Measurements from ENCODE around the gene HLA-B.
"Not testable (repeated sequence)": the region's sequence is repeated elsewhere in the genome, so short reads cannot be mapped to it uniquely, and the experiment has no call there.

The HLA-B gene

DNA sequence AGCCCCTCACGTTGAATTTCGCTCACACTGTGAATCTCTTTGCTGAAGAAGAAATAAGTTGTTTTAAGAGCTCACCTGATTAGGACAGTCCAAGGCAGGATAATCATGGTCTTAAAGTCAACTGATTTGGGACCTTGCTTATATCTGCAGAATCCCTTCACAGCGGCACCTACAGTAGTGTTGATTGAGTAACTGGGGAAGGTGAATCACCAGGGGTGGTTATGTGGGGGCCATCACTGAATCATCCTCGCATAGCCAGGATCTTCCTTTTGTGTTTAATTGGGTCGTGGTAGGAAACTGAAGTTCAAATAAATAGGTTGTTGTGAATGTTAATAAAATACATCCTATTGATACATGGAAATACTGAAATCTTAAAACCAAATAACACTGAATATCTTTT lies 26.2 kb upstream of the HLA-B start:
- DNase-seq (ENCODE audit: low read depth in 3 of 3) = no peak

DNA sequence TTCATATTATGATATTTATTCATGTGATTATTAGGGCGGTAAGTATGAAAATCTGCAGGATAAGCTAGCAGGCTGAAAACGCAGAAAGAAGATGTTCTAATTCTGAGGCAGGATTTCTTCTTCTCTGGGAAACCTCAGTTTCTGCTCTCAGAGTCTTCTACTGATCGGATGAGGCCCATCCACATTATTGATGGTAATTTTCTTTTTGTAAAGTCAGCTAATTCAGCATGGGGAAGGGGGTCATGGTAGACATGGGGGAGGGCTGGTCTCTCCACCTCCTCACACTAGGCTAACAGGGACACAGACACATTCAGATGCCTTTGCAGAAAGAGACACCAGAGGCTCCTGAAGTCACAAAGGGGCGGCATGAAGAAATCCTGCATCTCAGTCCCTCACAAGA lies 24.7 kb upstream of the HLA-B start:
- no peak for DNase-seq (ENCODE audit: low read depth in 3 of 3)

DNA sequence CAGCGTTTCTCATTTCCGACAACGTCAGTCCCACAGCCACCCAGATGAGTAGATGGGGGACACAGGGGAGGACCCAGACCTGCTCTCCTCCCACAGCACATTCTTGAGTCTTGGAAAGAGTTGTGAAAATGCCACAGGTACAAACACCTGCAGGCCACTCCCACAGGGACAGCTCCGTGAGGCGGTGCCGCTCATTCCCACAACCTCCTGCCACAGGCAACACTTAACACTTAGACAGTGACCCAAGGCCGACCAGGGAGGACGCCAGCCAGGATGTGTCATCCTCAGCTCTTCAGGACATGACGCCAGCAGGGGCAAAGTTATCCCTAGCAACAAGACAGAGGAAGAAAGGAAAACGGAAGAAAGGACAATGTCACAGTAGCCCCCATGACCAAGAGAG lies 22.9 kb upstream of the HLA-B start:
- DNase-seq (ENCODE audit: low read depth in 3 of 3) = no peak

DNA sequence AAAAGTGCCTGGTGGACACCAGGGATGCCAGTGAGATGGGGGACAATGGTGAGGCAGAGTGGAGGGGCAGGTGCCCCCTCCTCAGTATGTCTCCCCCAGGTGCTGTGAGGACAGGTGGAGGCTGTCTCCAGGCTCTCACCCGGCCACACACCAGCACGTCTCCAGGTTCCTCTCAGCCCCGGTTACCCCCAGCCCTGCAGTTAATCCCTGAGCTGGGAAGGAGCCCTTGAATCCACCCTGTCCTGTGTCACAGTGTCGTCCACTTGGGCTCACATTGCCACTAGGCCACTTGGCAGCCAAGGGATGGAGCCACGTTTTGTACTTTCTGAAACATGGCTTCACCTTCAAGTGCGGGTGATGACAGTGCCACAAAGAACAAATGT lies 21.7 kb upstream of the HLA-B start:
- DNase-seq (ENCODE audit: low read depth in 3 of 3) = no peak

DNA sequence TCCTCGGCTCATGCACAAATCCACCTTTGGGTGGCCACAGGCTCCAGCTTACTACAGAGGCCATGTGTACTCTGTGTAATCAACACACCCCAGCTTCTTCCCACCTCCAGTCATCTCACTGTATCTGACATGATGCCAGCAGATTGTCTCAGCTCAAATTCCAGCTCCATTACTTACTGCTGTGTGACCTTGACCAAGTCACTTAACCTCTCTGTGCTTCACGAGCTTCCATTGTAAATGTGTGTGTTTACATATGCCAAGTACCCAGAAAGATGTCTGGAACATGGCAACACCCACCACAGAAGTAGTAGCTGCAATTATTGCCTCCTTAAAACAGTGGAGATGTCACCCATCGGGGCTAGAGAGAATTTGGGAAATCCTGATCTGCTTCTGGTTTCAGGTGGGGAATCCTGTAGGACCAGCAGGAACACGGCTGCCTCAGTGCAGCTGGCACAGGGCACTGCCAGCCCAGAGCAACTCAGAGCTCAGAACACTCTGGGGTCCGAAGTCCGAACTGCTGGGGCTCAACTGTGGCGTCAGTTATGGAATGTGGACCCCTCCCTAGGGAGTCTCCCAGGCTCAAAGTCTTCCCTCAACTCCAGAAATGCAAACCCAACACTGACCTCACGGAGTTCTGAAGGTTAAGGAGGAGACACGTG lies 21.2 kb upstream of the HLA-B start:
- DNase-seq (ENCODE audit: low read depth in 3 of 3) = no peak

DNA sequence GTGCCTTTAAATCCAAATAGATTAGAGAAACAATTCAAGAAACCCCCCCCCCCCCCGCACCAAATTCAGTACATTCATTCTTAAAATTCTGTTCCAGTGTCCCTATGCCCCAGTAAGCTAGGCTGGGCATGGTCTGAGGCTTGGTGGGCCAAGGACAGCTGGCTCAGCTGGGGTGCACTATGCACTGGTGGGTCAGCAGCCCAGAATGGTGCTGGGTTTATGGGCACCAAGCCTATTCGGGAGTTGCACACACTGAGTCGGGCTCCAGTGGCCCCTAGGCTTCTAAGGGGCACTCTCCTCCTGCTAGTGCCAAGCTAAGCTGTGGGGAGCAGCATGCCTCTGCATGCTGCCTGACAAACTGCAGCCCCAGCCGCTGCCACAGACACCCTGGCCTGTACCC lies 20.1 kb upstream of the HLA-B start:
- DNase-seq (ENCODE audit: low read depth in 3 of 3) = no peak

DNA sequence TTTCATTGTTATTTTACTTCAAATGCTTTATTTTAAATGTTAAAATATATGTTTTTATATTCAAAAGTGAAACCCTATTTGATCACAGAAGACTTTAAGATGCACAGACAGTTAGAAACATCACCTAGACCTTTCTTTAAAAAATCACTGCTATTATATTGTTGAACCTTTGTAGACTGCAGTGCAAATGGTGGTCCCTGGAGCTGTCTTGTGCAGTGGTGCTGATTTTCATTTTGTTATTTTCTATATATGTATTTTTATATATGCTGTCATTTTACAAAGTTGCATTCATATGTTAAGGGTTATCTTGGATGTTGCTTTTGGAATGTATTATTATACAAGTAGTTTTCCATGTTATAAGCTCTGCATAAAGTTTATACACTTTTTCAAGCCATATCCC lies 18.7 kb upstream of the HLA-B start:
- no peak for DNase-seq (ENCODE audit: low read depth in 3 of 3)

DNA sequence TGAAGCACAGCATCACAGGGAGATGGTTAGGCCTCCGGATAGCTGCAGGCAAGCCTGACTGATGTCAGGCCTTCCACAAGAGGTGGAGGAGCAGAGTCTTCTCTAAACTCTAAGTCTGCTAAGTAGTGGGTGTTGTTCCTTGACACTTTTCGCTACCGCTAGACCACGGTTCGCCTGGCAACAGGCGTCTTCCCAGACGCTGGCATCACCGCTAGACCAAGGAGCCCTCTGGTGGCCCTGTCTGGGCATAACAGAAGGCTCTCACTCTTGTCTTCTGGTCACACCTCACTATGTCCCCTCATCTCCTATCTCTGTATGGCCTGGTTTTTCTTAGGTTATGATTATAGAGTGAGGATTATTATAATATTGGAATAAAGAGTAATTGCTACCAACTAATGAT lies 17.1 kb upstream of the HLA-B start:
- DNase-seq (ENCODE audit: low read depth in 3 of 3) = not testable (repeated sequence)

DNA sequence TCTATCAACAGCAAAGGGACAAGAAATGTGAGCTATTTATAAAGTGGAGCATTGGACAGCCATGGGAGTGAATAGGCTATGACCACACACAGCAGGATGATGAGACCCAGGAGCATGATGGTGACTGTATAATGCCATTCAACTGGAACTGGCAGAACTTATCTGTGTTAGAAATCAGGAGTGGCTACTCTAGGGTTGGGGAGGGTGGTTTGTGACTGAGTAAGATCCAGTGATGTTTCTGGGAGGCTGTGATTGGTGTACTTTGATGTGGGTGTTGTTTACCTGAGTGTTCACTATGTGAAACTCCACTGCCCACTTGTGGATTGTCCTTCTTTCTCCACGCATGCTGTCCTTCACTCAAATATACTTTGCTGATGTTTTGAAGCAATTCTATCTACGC lies 11.5 kb upstream of the HLA-B start:
- no peak for DNase-seq (ENCODE audit: low read depth in 3 of 3)

DNA sequence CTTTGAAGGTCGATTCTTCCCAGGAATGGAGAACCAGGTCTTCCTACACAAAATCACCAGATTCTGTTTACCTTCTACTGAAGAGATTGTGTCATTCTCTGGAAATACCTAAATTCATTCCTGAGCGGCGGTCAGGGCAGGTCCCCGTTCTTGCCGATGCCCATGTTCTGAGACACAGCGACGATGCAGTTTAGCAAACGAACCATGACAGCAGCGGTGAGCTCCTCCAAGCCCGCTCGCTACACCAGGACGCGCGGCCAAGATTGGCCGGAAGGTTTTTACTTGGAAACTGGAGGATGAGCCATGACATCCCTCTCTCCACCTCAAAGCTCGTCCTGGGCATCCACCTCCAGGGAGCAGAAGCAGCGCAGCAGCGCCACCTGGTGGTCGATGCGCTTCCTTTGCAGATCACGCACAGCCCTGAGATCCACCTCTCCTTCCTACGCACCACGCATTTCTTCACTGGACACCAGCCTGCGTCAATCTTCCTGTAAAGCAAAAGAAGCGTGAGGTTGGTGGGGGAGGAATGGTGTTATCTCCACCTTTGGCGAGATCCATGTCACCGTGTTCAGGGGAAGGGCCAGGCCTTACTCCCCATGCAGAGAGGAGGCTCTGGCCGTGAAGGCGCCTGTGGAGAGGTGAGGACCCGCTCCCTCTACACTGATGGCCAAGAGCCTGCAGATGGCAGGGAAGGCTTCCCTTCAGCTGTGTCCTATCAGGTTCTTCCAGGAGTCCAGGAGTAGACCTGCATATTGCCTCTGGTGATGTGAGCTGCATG lies 9.9 kb upstream of the HLA-B start:
- DNase-seq (ENCODE audit: low read depth in 3 of 3) = peak; percentile 74 to 92 (median 78)

DNA sequence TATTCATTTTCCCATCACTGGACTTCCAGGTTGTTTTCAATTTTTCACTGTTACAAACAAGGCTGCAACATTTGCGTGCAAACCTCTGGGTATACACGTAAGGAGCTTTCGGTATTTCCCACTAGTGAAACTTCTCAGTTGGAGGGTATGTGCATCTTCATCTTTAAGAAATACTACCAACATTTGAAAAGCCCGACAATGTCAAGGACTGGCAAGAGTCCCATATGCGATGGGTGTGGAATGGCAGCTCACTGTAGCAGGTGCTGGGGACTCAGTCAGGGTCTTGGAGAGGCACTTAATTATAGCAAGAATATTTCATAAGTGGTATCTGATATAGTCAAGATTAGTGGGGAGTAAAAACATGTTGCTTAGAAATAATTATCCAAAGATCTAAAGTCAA lies 8.9 kb upstream of the HLA-B start:
- DNase-seq (ENCODE audit: low read depth in 3 of 3) = no peak

DNA sequence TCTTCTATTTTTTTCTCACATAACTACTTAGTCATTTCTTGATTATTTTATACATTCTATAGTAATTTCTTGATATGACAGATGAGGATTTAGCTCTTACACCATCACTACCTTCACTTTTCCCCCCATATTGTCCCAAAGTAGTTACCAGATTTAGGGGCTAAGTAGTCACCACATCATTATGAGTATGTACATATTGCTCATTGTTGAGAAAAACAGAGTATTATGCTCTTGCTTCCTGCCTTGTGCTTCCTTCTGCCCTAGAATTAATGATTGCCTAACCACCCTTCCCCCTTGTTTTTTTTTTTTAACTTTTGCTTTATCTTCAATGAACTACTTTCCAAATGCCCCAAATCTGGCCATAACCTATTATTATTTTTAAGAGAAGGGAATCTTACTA lies 6.8 kb upstream of the HLA-B start:
- no peak for DNase-seq (ENCODE audit: low read depth in 3 of 3)

DNA sequence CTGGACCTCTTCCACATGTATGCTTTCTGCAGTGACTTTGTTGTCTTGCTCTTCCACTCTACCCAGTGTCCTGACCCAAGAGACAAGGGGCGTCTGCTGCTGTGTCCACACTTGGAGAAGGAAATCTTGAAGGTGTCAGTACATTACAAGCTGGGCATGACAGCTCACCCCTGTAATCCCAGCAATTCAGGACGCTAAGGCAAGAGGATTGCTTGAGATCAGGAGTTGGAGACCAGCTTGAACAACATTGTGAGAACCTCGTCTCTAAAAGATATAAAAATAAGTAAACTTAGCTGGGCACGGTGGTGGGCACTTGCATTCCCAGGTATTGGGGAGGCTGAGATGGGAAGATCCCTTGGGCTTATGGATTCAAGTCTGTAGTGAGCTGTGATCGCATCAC lies 5.8 kb upstream of the HLA-B start:
- no peak for DNase-seq (ENCODE audit: low read depth in 3 of 3)

DNA sequence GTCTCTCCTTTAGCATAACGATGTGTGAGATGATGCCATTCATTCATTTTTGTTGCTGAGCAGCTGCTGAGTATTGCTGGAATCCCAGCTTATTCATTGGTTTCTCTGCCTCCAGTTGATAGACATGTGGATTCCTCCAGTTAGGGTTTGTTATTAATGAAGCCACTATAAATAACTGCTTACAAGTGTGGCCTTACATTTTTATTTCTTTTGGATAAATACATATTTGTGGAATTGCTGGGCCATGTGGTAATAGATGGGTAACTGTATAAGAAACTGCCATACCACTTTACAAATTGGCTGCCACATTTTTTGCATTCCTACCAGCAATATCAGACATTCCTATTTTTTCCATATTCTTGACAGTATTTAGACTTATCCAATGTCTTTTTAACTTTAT lies 2.6 kb upstream of the HLA-B start:
- DNase-seq (ENCODE audit: low read depth in 3 of 3) = no peak

DNA sequence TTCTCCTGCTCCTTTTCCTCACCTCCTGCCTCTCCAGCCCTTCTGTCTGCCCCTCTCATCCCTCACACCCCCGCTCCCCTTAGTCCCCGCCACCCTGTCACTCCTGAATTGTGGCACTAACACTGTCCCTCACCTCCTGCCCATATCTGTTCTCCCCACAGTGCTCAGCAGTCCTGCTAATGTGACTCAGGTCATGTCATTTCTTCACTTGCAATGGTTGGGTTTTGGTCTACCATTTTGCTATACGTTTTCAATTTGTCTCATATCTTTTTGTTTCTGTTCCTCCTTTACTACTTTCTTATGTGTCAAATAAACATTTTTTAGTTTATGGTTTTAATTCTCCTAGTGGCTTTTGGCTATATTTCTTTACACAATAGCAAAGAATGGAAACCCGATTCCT lies 1.3 kb upstream of the HLA-B start:
- DNase-seq (ENCODE audit: low read depth in 3 of 3) = no peak

DNA sequence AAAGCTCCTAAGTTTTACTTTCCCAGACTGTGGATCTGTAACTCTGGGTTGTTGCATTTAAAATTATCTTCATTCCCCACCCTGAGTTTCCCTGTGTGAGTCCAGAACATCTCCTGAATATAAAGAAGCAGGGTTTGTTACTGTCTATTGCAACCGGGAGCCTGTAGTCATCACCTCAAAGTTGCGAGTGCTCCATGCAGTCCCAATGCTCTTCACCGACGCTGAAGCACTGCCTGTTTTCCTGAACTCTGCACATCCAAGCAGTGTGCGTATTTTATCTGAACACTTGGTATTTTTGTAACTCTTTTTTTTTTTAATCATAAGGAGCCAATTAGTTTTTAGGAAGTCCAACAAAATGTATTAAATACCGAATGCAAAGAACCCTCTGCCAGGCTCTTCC lies 907 bp upstream of the HLA-B start:
- no peak for DNase-seq (ENCODE audit: low read depth in 3 of 3)

DNA sequence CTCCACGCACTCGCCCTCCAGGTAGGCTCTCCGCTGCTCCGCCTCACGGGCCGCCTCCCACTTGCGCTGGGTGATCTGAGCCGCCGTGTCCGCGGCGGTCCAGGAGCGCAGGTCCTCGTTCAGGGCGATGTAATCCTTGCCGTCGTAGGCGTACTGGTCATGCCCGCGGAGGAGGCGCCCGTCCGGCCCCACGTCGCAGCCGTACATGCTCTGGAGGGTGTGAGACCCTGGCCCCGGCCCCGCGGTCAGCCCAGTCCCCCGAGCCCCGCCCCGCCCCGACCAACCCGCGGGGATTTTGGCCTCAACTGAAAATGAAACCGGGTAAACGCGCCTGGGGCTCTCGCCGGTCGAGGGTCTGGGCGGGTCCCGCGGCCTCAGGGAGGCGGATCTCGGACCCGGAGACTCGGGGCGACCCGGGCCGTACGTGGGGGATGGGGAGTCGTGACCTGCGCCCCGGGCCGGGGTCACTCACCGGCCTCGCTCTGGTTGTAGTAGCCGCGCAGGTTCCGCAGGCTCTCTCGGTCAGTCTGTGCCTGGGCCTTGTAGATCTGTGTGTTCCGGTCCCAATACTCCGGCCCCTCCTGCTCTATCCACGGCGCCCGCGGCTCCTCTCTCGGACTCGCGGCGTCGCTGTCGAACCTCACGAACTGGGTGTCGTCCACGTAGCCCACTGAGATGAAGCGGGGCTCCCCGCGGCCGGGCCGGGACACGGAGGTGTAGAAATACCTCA lies 598 bp downstream of the HLA-B start:
- no peak for DNase-seq (ENCODE audit: low read depth in 3 of 3)

DNA sequence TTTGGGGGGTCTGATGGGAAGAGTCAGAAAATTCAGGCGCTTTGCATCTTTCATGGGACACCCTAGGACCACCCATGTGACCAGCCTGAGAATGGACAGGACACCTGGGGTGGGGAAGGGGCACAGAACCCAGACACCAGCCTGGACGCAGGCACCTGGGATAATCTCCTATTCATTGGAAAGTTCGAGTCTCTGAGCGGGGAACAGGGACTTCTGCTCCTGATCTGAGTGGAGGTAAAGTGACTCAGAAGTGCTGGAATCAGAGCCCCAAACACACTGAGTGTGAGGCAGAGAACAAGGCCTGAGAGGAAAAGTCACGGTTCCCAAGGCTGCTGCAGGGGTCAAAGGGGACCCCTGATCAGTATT lies 1.4 kb downstream of the HLA-B start:
- DNase-seq (ENCODE audit: low read depth in 3 of 3) = no peak

DNA sequence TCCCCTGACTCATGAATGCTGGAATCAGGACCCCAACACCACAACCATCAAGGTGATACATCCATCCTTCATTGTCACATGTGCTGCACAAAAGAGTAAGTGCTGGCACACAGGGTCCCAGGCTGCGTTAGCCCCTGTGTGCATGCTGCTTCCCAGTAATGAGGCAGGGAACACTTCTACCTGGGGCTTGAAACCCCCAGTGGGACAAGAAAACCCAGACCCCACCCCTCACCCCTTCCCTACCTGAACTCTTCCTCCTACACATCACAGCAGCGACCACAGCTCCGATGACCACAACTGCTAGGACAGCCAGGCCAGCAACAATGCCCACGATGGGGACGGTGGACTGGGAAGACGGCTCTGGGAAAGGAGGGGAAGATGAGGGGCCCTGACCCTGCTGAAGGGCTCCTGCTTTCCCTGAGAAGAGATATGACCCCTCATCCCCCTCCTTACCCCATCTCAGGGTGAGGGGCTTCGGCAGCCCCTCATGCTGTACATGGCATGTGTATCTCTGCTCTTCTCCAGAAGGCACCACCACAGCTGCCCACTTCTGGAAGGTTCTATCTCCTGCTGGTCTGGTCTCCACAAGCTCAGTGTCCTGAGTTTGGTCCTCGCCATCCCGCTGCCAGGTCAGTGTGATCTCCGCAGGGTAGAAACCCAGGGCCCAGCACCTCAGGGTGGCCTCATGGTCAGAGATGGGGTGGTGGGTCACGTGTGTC lies 2.0 kb downstream of the HLA-B start:
- no peak for DNase-seq (ENCODE audit: low read depth in 3 of 3)

DNA sequence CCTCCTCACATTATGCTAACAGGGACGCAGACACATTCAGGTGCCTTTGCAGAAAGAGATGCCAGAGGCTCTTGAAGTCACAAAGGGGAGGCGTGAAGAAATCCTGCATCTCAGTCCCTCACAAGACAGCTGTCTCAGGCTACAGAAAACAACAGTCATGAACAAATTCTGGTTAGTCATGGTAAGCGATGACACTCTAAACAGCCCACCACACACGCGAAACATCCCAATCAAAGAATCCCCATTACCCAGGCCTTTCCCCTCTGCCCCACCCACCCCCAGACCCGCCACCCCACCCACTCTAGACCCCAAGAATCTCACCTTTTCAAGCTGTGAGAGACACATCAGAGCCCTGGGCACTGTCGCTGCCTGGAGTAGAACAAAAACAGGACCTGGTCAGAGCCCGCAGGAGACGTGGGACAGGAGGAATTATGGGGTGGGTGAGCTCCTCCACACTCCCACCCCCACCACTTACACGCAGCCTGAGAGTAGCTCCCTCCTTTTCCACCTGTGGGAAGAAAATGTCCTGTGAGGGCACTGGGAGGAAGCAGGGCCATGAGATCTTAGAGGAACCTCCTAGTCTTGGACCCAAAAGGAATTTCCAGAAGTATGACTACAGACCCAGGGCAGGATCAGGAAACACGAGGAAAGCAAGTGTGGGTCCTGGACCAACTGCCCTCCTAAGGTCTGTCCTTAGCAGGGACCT lies 2.7 kb downstream of the HLA-B start:
- DNase-seq (ENCODE audit: low read depth in 3 of 3) = no peak

DNA sequence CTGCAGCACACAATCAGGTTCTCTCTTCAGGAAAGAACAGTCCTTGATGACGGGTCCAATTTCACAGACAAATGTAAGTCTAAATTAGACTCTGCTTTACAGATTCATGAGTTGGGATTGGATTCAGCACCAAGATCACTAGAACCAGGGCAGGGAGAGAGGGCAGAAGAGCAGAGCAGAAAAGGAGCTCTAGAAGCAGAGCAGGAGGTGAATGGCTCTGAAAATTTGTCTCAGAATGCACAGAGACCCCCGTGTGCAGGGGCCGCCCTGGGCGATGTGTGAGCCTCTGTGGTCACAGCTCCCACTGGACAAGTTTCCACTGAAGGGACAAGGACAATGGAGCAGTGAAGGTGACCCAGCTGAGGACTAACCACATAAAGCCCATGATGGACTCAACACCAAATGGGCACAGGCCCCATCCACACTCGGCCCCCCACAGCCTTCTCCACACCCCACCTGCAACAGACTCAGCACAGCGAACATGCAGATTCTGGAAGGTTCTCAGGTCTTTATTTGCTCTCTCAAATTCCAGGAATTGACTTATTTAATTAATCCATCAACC lies 3.5 kb downstream of the HLA-B start:
- no peak for DNase-seq (ENCODE audit: low read depth in 3 of 3)
